CD4-positive, alpha-beta T cell treated with Interleukin-21 for 1 hour (primary cell): Measurements from ENCODE around the gene RNF212B.
"Not testable (repeated sequence)": the region's sequence is repeated elsewhere in the genome, so short reads cannot be mapped to it uniquely, and the experiment has no call there.

Source experiments
- DNase-seq: peaks from one replicate; pipeline ENCODE4 v3.0.0-alpha.2; 2020

Gene RNF212B, protein sequence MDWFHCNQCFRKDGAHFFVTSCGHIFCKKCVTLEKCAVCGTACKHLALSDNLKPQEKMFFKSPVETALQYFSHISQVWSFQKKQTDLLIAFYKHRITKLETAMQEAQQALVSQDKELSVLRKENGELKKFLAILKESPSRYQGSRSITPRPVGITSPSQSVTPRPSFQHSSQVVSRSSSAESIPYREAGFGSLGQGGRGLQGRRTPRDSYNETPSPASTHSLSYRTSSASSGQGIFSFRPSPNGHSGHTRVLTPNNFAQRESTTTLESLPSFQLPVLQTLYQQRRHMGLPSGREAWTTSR

DNA sequence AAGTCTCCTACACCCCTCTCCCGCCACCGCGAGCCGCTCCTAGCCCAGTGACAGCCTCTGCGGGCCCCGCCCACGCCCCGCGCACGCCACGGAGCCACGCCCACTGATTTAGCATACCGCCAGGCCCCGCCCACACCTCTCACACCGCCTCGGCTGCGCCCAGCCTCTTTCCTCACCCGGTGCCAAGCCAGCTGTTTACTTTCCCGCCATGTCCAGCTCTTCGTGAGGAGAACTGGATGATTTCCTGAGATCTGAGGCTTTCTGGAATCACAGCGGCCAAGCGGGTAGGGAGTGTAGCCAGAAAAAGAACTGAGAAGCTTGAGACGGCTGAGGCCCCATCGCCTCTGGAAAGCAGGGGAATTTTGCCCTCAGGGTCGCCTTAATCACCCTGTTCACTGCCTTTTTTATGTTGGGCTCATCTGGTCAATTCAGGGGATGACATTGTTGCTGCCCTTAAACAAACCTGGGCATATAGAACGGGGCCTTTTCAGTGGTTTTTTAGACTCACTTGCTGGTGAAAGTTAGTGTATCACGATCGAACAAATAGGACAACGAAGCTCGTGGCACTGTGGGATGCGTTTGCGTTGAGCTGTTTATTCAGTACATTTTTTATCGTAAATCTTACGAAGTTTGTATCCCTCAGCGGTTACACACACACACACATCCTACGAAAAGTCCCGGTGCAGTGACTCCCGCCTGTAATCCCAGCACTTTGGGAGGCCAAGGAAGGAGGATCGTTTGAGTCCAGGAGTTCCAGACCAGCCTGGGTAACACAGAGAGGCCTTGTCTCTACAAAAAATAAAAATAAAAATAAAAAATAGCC lies at the start of gene RNF212B:
Gene RNF212B, plus strand, starts transcription at position 165 of the 823 bp plus-strand sequence. CDS start 2,410 bp downstream, outside the sequence.
- peak; percentile 68 for DNase-seq

DNA sequence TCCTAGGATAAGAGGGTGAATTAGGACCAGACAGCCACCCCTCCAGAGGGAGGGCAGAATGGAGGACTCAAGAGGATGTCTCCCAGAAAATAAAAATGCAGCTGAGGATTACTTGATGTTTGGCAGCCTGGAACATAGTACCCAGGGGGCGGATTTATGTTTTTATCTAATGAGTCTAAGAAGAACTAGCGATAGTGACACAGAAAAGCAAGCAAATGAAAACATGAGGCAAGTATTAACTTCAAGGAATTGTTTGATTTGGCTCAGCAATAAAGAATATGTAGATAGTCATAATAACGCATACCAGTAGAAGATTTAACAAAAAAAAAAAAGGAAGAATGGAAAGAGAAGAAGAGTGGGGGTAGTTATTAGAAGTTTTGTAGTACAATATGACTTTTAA lies 44.3 kb upstream of the RNF212B start:
- DNase-seq: no peak

DNA sequence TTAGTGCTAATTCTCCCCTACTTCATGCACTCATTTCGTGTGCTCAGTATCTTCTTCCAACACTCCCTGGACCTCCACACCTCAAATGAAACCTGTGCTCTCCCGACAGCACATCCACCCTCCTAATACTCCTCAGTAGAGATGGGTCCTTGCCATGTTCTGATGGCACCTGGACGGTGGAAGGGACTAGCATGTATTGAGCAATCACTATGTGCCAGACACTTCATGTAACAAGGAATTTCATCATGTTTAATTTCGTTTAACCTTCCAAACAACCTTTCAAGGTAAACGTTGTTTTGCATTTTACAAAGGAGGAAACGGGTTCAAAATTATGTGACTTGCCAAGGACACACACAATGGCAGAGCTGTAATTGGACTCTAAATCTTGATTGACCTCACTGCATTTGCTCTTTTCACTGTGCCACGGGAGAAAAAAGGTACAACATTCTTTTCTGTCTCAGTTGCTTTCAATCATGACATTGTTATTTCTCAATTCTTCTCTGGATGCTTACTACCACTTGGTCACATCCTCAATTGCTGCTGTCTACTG lies 42.1 kb upstream of the RNF212B start:
- no peak for DNase-seq

DNA sequence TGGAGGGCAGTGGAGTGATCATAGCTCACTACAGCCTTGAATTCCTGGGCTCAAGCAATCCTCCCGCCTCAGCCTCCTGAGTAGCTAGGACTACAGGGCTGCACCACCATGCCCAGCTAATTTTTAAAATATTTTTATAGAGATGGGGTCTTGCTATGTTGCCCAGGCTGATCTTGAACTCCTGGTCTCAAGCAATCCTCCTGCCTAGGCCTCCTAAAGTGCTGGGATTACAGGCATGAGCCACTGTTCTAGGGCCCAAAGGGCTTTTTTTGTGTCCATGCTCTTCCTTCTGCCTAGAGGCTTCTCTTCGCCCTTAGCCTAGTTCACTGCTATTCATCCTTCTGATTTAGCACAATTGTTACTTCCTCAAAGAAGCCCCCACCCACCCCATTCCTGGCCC lies 41.2 kb upstream of the RNF212B start:
- DNase-seq: not testable (repeated sequence)

DNA sequence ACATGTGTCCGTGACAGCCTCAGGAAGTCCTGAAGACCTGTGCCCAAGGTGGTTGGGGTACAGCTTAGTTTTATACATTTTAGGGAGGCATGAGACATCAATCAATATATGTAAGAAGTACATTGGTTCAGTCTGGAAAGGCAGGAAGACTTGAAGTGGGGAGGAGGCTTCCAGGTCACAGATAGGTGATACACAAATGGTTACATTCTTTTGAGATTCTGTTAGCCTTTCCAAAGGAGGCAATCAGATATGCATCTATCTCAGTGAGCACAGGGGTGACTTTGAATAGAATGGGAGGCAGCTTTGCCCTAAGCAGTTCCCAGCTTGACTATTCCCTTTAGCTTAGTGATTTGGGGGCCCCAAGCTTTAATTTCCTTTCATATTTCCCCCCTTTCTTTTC lies 38.6 kb upstream of the RNF212B start:
- not testable (repeated sequence) for DNase-seq

DNA sequence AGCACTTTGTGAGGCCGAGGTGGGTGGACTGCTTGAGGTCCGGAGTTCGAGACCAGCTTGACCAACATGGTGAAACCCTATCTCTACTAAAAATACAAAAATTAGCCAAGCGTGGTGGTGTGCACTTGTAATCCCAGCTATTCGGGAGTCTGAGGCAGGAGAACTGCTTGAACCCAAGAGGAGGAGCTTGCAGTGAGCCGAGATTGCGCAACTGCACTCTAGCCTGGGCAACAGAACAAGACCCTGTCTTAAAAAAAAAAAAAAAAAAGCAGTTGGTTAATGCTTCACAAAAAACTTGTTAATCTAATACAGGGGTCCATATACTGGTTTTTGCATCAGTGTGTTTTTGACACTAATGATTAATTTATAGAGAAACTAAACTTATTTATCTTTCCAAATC lies 35.7 kb upstream of the RNF212B start:
- no peak for DNase-seq

DNA sequence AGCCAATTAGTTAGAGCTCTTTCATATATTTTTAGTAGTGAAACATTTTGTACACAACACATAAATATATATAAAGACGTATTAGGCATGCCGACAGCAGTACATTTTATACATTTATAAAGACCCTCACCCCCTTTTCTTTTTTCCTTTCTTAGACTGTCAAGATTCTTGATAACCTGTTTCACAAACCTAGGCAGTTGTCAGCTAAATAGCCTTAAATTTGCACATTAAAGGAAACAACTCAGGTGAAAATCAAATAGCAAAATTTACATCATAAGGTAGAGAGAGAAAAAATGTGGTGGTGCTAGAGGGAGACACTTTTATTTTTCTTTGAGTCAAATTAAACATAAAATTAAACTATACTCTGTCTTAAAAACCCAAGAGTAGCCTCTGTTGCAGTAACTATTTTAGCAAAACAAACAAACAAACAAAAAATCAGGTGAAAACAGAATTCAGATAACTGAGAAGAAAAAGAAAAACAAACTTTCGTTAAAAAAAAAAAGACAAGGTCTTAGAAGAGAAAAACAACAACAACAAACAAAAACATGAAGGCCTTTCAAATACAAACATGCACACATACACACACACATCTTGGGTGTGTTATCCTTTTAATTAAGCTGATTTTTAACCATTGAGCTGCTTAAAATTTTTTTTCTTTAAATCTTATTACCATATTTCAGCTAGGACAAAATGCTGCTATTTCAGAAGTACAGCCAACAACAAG lies 31.2 kb upstream of the RNF212B start:
- DNase-seq: no peak

DNA sequence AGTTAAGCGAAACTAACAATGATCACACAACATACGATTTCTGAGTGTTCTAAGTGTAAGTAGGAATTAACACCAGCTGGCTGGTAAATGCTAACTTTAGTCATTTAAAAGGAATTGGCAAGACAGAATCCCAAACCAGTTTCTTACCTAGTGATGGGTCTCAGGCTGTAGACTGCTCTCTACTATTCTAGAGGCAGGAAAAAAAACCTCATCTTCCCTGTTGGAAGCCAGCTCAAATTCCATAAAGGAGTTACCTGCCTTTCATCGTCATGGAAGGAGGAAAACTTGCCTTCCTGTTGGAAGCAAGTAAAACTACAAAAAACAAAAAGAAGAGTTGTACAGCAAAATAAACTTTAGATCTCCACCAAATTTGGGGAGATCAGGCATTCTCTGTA lies 30.6 kb upstream of the RNF212B start:
- DNase-seq: no peak

DNA sequence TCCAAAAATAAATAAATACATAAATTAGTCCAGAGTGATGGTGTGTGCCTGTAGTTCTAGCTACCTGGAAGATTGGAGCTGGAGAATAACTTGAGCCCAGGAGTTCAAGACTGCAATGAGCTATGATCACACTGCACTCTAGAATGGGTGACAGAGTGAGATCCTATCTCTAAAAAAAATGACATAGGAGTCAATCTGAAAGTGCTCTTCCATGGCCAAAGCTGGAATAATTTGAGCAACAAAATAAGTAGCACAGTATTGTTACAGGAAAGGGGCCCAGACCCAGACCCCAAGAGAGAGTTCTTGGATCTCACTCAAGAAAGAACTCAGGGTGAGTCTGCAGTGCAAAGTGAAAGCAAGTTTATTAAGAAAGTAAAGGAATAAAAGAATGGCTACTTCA lies 29.4 kb upstream of the RNF212B start:
- DNase-seq: no peak

DNA sequence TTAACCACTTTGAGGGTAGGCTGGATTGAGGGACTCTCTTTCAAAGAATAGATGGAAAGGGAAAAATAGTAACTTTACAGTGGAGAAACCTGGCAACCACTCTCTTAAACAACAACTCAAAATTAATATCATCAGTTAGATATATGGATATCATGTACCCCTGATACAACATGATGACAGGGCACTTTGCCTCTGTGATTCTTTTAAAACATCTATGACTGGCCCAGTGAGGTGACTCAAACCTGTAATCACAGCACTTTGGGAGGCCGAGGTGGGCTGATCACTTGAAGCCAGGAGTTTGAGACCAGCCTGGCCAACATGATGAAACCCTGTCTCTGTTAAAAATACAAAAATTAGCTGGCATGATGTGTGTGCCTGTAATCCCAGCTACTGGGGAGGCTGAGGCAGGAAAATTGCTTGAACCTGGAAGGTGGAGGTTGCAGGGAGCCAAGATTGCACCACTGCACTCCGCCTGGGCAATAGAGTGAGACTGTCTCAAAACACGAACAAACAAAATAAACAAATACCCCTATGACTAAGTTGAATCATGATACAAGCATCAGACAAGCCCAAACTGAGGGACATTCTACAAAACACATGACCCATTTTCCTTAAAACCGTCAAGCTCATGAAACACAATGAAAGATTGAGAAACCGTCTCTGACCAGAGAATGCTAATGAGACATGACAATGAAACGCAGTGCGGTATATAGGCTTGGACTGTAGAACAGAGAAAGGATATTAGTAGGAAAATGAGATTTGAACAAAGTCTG lies 27.9 kb upstream of the RNF212B start:
- DNase-seq: no peak

DNA sequence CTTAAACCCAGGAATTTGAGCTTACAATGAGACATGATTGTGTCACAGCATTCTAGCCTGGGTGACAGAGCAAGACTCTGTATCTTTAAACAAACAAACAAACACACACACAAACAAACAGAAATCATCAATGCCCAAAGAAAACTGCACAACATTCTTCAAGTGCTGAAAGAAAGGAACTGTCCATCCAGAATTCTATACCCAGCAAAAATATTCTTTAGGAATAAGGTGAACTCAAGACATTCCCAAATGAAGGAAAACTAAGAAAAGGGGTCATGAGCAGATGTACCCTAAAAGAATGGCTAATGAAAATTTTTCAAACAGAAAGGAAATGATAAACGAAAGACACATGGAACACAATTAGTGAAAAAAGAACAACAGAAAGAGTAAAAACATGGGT lies 22.3 kb upstream of the RNF212B start:
- DNase-seq: no peak

DNA sequence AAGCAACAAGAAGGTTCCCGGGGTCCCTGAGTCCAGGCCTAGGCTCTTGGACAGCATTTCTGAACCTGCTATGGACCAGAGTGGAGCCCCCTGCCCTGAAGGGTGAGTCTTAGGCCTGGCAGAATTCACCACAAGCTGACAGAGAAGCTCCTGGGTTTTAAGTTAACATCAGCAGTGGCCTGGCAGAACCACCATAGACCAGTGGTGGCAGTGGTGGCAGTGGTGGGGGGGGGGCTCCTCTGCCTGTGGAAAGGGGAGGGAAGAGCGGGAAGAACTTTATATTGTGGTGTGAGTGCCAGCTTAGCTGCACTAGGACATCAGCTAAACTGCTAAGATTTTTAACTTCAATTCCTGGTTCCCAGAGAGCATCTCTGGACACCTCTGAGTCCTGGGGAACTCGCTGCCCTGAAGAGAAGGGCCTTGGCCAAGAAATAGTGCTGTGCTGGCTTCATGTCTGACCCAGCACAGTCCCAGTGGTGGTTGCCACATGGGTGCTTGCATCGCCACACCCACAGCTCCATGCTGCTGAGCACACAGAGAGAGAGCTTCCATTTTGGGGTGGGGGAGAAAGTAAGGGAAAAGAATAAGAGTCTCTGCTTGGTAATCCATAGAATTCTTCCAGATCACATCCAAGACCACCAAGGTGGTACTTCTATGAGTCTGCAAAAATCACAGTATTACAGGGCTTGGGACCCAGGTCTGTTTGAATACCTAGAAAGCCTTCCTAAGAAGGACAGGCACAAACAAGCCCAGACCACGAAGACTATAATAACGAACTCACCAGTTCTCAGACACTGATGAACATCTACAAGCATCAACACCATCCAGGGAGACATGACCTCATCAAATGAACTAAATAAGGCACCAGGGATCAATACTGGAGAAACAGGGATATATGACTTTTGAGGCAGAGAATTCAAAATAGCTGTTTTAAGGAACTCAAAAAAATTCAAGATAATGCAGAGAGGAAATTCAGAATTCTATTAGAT lies 20.4 kb upstream of the RNF212B start:
- no peak for DNase-seq

DNA sequence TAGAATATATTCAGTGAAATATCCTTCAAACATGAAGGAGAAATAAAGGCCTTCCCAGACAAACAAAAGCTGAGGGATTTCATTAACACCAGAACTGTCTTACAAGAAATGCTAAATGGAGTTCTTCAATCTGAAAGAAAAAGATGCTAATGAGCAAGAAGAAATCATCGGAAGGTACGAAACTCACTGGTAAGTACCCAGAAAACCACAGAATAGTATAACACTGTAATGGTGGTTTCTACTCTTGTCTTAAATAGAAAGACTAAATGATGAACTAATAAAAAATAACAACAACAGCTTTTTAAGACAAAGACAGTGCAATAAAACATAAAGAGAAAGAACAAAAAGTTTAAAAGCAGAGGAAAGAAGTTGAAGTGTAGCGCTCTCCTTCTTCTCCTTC lies 18.7 kb upstream of the RNF212B start:
- no peak for DNase-seq

DNA sequence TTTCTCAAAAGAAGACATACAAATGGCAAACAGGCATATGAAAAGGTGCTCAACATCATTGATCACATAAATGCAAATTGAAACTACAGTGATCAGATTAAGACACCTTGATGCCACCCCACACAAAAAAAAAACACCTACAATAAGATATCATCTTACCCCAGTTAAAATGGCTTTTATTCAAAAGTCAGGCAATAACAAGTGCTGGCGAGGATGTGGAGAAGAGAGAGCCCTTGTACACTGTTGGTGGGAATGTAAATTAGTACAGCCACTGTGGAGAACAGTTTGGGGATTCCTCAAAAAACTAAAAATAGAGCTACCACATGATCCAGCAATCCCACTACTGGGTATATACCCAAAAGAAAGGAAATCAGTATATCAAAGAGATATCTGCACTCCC lies 12.8 kb upstream of the RNF212B start:
- not testable (repeated sequence) for DNase-seq

DNA sequence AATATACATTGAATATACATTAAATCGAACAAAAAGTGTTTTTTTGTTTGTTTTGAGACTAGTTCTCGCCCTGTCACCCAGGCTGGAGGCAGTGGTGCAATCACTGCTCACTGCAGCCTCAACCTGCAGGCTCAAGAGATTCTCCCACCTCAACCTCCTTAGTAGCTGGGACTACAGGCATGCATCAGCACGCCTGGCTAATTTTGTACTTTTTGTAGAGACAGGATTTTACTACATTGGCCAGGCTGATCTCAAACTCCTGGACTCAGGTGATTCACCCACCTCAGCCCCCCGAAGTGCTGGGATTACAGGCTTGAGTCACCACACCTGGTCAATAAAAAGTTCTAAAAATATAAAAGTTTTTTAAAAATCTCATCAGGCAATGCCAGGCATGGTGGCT lies 10.2 kb upstream of the RNF212B start:
- no peak for DNase-seq

DNA sequence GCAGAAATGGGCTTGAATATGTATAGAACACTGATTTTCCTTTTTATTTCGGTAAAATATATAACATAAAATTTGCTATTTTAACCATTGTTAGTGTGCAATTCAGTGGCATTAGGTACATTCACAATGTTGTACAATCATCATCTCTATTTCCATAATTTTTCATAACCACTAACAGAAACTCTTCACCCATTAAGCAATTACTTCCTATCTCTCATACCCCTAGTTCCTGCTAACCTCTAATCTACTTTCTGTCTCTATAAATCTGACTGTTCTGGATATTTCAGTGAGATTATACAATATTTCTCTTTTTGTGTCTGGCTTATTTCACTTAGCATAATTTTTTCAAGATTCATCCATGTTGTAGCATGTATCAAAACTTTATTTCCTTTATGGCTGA lies 8.9 kb upstream of the RNF212B start:
- no peak for DNase-seq

DNA sequence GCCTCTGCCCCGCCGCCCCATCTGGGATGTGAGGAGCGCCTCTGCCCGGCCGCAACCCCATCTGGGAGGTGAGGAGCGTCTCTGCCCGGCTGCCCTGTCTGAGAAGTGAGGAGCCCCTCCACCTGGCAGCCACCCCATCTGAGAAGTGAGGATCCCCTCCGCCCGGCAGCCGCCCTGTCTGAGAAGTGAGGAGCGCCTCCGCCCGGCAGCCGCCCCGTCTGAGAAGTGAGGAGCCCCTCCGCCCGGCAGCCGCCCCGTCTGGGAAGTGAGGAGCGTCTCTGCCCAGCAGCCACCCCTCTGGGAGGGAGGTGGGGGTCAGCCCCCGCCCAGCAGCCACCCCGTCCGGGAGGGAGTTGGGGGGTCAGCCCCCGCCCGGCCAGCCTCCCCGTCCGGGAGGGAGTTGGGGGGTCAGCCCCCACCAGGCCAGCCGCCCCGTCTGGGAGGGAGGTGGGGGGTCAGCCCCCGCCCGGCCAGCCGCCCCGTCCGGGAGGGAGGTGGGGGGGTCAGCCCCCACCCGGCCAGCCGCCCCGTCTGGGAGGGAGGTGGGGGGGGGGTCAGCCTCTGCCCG lies 5.4 kb upstream of the RNF212B start:
- not testable (repeated sequence) for DNase-seq

DNA sequence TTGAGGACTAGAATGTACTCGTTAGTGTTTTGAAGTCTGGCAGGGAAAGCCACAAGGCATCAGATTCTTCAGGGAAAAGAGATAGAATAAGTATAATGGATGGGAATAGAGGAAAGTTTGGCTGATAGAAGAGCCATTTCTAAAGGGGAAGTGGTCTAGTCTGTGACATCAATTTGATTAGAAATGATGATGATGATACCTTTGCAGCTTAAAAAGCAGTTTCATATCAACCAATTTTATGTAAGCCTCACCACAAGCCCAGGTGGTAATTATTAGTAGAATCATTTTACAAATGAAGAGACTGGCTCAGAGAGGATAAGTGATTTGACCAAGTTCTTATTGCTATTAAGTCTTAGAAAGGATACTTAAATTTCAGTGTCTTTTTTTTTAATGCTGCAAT lies 2.9 kb downstream of the RNF212B start:
- no peak for DNase-seq

DNA sequence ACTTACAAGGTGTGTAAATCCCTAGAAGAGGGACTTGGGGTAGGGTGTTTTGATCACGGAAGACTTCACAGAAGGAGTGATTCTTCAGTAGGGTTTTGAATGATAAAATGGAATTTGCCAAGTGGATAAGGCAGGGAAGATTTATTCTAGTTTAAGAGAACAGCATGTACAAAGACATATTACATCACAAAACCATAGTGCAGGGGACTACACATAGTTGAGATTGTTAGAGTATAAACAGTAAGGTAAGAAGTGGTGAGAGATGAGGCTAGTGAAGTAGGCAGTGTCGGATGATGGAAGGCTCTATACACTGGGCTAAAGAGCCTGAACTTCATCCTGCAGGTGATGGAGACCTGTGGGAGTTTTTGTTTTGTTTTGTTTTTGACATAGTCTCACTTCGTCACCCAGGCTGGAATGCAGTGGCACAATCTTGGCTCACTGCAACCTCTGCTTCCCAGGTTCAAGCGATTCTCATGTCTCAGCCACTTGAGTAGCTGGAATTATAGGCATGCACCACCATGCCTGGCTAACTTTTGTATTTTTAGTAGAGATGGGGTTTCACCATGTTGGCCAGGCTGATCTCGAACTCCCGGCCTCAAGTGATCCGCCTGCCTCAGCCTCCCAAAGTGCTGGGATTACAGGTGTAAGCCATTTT lies 3.5 kb downstream of the RNF212B start:
- not testable (repeated sequence) for DNase-seq

DNA sequence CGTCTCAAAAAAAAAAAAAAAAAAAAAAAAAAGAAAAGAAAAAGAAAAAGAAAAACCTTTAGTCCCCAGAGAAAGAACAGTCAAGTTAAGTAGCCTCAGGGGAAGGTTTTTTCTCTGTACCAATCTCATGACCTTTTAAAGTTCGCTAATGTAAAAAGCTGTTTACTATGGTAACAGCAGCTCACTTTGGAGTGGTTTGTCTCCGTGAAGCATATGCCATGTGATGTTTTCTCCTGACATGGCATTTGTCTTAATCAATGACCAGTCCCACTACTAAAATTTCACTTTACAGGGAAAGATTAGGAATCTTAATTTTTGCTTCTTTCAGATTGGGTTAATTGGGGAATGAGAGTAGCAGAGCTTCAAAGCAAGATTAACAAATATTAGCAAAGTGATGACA lies 4.3 kb downstream of the RNF212B start:
- no peak for DNase-seq
